ENCODE data around the gene PODXL.

PODXL gene

GRCh38 chr7:131583430-131583829 lies 27.0 kb upstream of the PODXL start:
- no peaks in the 10 kb centered on the region for H3K36me3 Mint-ChIP-seq
- no peak for DNase-seq (ENCODE audit: low spot score in 2 of 2)

GRCh38 chr7:131581241-131582051 lies 25.0 kb upstream of the PODXL start:
- no peak overlapping the region for H3K4me3 Mint-ChIP-seq
- no peaks in the 10 kb centered on the region for H3K4me1 Mint-ChIP-seq
- no peaks in the 10 kb centered on the region for H3K9me3 Mint-ChIP-seq
- H3K27me3 Mint-ChIP-seq = peaks cover 5% of the 10 kb centered on the region
- no peak for DNase-seq (ENCODE audit: low spot score in 2 of 2)
- H3K36me3 Mint-ChIP-seq = no peaks in the 10 kb centered on the region
- ATAC-seq (ENCODE audit: low read depth) = no peak
- H3K27ac Mint-ChIP-seq = no peak overlapping the region

More at GRCh38 chr7:131583430-131583829, 27.0 kb upstream of the PODXL start:
- peaks cover 5% of the 10 kb centered on the region for H3K27me3 Mint-ChIP-seq
- no peak overlapping the region for H3K27ac Mint-ChIP-seq
- H3K4me1 Mint-ChIP-seq = no peaks in the 10 kb centered on the region
- H3K9me3 Mint-ChIP-seq = no peaks in the 10 kb centered on the region
- H3K4me3 Mint-ChIP-seq = no peak overlapping the region
- ATAC-seq (ENCODE audit: low read depth) = no peak

GRCh38 chr7:131578602-131579001 lies 22.2 kb upstream of the PODXL start:
- no peak overlapping the region for H3K4me3 Mint-ChIP-seq
- DNase-seq (ENCODE audit: low spot score in 2 of 2) = no peak
- no peaks in the 10 kb centered on the region for H3K36me3 Mint-ChIP-seq
- H3K9me3 Mint-ChIP-seq = no peaks in the 10 kb centered on the region
- H3K4me1 Mint-ChIP-seq = no peaks in the 10 kb centered on the region
- no peak overlapping the region for H3K27ac Mint-ChIP-seq
- ATAC-seq (ENCODE audit: low read depth) = no peak
- no peaks in the 10 kb centered on the region for H3K27me3 Mint-ChIP-seq

- DNase-seq (ENCODE audit: low spot score in 2 of 2) (no peak), ATAC-seq (ENCODE audit: low read depth) (no peak)
- Mint-ChIP-seq H3K36me3 (no peaks in the 10 kb centered on the region), H3K9me3 (no peaks in the 10 kb centered on the region), H3K4me1 (no peaks in the 10 kb centered on the region), H3K27ac (no peak overlapping the region), H3K27me3 (peaks cover 2% of the 10 kb centered on the region), H3K4me3 (no peak overlapping the region)
Observed at GRCh38 chr7:131574741-131575140, 18.3 kb upstream of the PODXL start.

- ATAC-seq (ENCODE audit: low read depth) = no peak
- peaks cover 2% of the 10 kb centered on the region for H3K27me3 Mint-ChIP-seq
- H3K4me1 Mint-ChIP-seq = no peaks in the 10 kb centered on the region
- H3K36me3 Mint-ChIP-seq = no peaks in the 10 kb centered on the region
- H3K4me3 Mint-ChIP-seq = no peak overlapping the region
- H3K9me3 Mint-ChIP-seq = no peaks in the 10 kb centered on the region
- DNase-seq (ENCODE audit: low spot score in 2 of 2) = no peak
- no peak overlapping the region for H3K27ac Mint-ChIP-seq
Observed at GRCh38 chr7:131570401-131570800, 14.0 kb upstream of the PODXL start.

- Mint-ChIP-seq H3K27me3 (peaks cover 2% of the 10 kb centered on the region), H3K4me1 (no peaks in the 10 kb centered on the region), H3K27ac (no peak overlapping the region), H3K9me3 (no peaks in the 10 kb centered on the region), H3K36me3 (no peaks in the 10 kb centered on the region), H3K4me3 (no peak overlapping the region)
- ATAC-seq (ENCODE audit: low read depth) = no peak
- no peak for DNase-seq (ENCODE audit: low spot score in 2 of 2)
Observed at GRCh38 chr7:131568970-131569369, 12.5 kb upstream of the PODXL start.

- no peaks in the 10 kb centered on the region for H3K9me3 Mint-ChIP-seq
- DNase-seq (ENCODE audit: low spot score in 2 of 2) = no peak
- H3K36me3 Mint-ChIP-seq = no peaks in the 10 kb centered on the region
- peaks cover 2% of the 10 kb centered on the region for H3K27me3 Mint-ChIP-seq
- no peak overlapping the region for H3K27ac Mint-ChIP-seq
- no peak for ATAC-seq (ENCODE audit: low read depth)
- no peaks in the 10 kb centered on the region for H3K4me1 Mint-ChIP-seq
- no peak overlapping the region for H3K4me3 Mint-ChIP-seq
Observed at GRCh38 chr7:131568510-131568909, 12.1 kb upstream of the PODXL start.

GRCh38 chr7:131564640-131565039 lies 8.2 kb upstream of the PODXL start:
- H3K4me1 Mint-ChIP-seq = no peaks in the 10 kb centered on the region
- ATAC-seq (ENCODE audit: low read depth) (no peak), DNase-seq (ENCODE audit: low spot score in 2 of 2) (no peak)
- H3K4me3 Mint-ChIP-seq = no peak overlapping the region
- no peak overlapping the region for H3K27ac Mint-ChIP-seq
- no peaks in the 10 kb centered on the region for H3K27me3 Mint-ChIP-seq
- no peaks in the 10 kb centered on the region for H3K9me3 Mint-ChIP-seq
- no peaks in the 10 kb centered on the region for H3K36me3 Mint-ChIP-seq

GRCh38 chr7:131563918-131564317 lies 7.5 kb upstream of the PODXL start:
- ATAC-seq (ENCODE audit: low read depth) = no peak
- DNase-seq (ENCODE audit: low spot score in 2 of 2) = no peak
- Mint-ChIP-seq H3K27me3 (no peaks in the 10 kb centered on the region), H3K4me1 (no peaks in the 10 kb centered on the region), H3K4me3 (no peak overlapping the region), H3K27ac (no peak overlapping the region), H3K36me3 (no peaks in the 10 kb centered on the region), H3K9me3 (no peaks in the 10 kb centered on the region)

- Mint-ChIP-seq H3K4me1 (no peaks in the 10 kb centered on the region), H3K9me3 (no peaks in the 10 kb centered on the region), H3K27me3 (no peaks in the 10 kb centered on the region), H3K27ac (no peak overlapping the region), H3K36me3 (no peaks in the 10 kb centered on the region), H3K4me3 (no peak overlapping the region)
- ATAC-seq (ENCODE audit: low read depth) (no peak), DNase-seq (ENCODE audit: low spot score in 2 of 2) (no peak)
Observed at GRCh38 chr7:131562941-131563340, 6.5 kb upstream of the PODXL start.

- H3K27me3 Mint-ChIP-seq = peaks cover under 1% of the 10 kb centered on the region
- H3K36me3 Mint-ChIP-seq = no peaks in the 10 kb centered on the region
- ATAC-seq (ENCODE audit: low read depth) (no peak), DNase-seq (ENCODE audit: low spot score in 2 of 2) (no peak)
- peaks cover 12% of the 10 kb centered on the region for H3K4me1 Mint-ChIP-seq
- H3K4me3 Mint-ChIP-seq = no peak overlapping the region
- no peak overlapping the region for H3K27ac Mint-ChIP-seq
- no peaks in the 10 kb centered on the region for H3K9me3 Mint-ChIP-seq
Observed at GRCh38 chr7:131560061-131560460, 3.6 kb upstream of the PODXL start.

- no peaks in the 10 kb centered on the region for H3K36me3 Mint-ChIP-seq
- H3K4me1 Mint-ChIP-seq = peaks cover 14% of the 10 kb centered on the region
- DNase-seq (ENCODE audit: low spot score in 2 of 2) (no peak), ATAC-seq (ENCODE audit: low read depth) (no peak)
- no peak overlapping the region for H3K4me3 Mint-ChIP-seq
- peaks cover 5% of the 10 kb centered on the region for H3K27me3 Mint-ChIP-seq
- no peaks in the 10 kb centered on the region for H3K9me3 Mint-ChIP-seq
- H3K27ac Mint-ChIP-seq = no peak overlapping the region
Observed at GRCh38 chr7:131557652-131558385, 1.4 kb upstream of the PODXL start.

- no peak overlapping the region for H3K27ac Mint-ChIP-seq
- H3K9me3 Mint-ChIP-seq = no peaks in the 10 kb centered on the region
- H3K36me3 Mint-ChIP-seq = no peaks in the 10 kb centered on the region
- DNase-seq (ENCODE audit: low spot score in 2 of 2) (no peak), ATAC-seq (ENCODE audit: low read depth) (no peak)
- peaks cover 5% of the 10 kb centered on the region for H3K27me3 Mint-ChIP-seq
- H3K4me1 Mint-ChIP-seq = peaks cover 14% of the 10 kb centered on the region
- peak overlapping the region; percentile 78 for H3K4me3 Mint-ChIP-seq
Observed at GRCh38 chr7:131556909-131557651, 652 bp upstream of the PODXL start.

- ATAC-seq (ENCODE audit: low read depth) (peak; percentile 12), DNase-seq (ENCODE audit: low spot score in 2 of 2) (peak; percentile 9 to 28)
- Mint-ChIP-seq H3K4me3 (peak overlapping the region; percentile 89), H3K27ac (peak overlapping the region; percentile 45), H3K36me3 (no peaks in the 10 kb centered on the region), H3K27me3 (peaks cover 5% of the 10 kb centered on the region), H3K4me1 (peaks cover 14% of the 10 kb centered on the region), H3K9me3 (no peaks in the 10 kb centered on the region)
Observed at GRCh38 chr7:131555552-131556052, 826 bp downstream of the PODXL start.

Measured in memory B cell (primary cell).